Stomach (tissue), 9 donors: ENCODE measurements around the gene SLAMF1. TPM values are rescaled to one million over a fixed set of nuclear protein-coding genes. Genes with fewer than 3 reads are reported as not detected.

Source experiments
- DNase-seq, 2 donors: peaks; one replicate each; pipeline versions ENCODE4 v3.0.0 to v3.0.0-alpha.2; 2013 to 2019
- H3K27ac ChIP-seq, 5 donors: fragments of 200-600 bp in 4 of 5; sonication (generic) in 4 of 5; one replicate each; pipeline ENCODE4 v1.5.1; 2013 to 2019; ENCODE audit warnings: mild to moderate bottlenecking in 1 of 5, moderate library complexity in 1 of 5
- H3K27me3 ChIP-seq, 3 donors: fragments of 200-600 bp; sonication (generic); one replicate each; pipeline ENCODE4 v1.5.1; 2017 to 2019; ENCODE audit warnings: mixed run types in 1 of 3
- H3K36me3 ChIP-seq, 4 donors: fragments of 200-600 bp; sonication (generic); 1 replicate in 3 of 4; 2 replicates in 1 of 4; pipeline ENCODE4 v1.5.1; 2016 to 2019
- H3K4me1 ChIP-seq, 4 donors: fragments of 200-600 bp; sonication (generic); one replicate each; pipeline ENCODE4 v1.5.1; 2016 to 2019
- H3K4me3 ChIP-seq, 4 donors: fragments of 200-600 bp; sonication (generic) in 3 of 4; one replicate each; pipeline ENCODE4 v1.5.1; 2016 to 2019; ENCODE audit warnings: mild to moderate bottlenecking in 1 of 4
- H3K9me3 ChIP-seq, 4 donors: fragments of 200-600 bp; sonication (generic); one replicate each; pipeline ENCODE4 v1.5.1; 2016 to 2019
- CTCF ChIP-seq, 7 experiments: fragments of 450-650 bp in 4 of 7; fragments of 200-600 bp in 3 of 7; sonication (generic) in 3 of 7; IDR thresholded peaks; one replicate each; pipeline ENCODE4 v1.5.1; 2016 to 2019; ENCODE audit warnings: antibody characterized with exemption in 7 of 7, control low read depth in 2 of 7, mild to moderate bottlenecking in 1 of 7
- EP300 ChIP-seq: sonication (generic); formaldehyde crosslinking; IDR thresholded peaks from one replicate; pipeline ENCODE4 v1.6.1; 2017; ENCODE audit warnings: antibody characterized with exemption
- POLR2A ChIP-seq, 4 donors: fragments of 450-650 bp; IDR thresholded peaks; one replicate each; pipeline ENCODE4 v1.6.1; 2016; ENCODE audit warnings: antibody characterized with exemption in 4 of 4, control low read depth in 2 of 4, mild to moderate bottlenecking in 1 of 4, moderate library complexity in 1 of 4
- POLR2AphosphoS5 ChIP-seq, 3 donors: sonication (generic); formaldehyde crosslinking; IDR thresholded peaks; one replicate each; pipeline ENCODE4 v1.6.1; 2016; ENCODE audit warnings: antibody characterized with exemption in 3 of 3
- WGBS, 5 donors: extraction: QIAGEN DNeasy Blood & Tissue Kit in 3 of 5; methylation state at CpG; one replicate each; pipeline versions ENCODE4 v1.1.5 to v1.1.7; 2013 to 2018; 5-methylcytosine and 5-hydroxymethylcytosine counted together
- intact Hi-C: fragments of 100-400 bp; cut with DNase I; formaldehyde crosslinking; loops from one replicate; pipeline ENCODE4 v1.15.1; 2023; ENCODE audit warnings: low total_unique reads
- polyA plus RNA-seq, 3 donors: library from polyadenylated mRNA; stranded (reverse); fragments of 200-250 nt; gene quantifications; one replicate each; pipeline ENCODE4 v1.2.3, GENCODE V29; 2013
- total RNA-seq, 5 donors: library from RNA; depleted of rRNA; stranded (reverse); fragments of >200 nt; gene quantifications; one replicate each; pipeline versions ENCODE4 v1.1.0 to v1.2.3, GENCODE V29; 2014 to 2016
- donor health status: healthy with polysubstance abuse.
- donor health status: Bipolar disorder and iron deficiency.
- donor health status: healthy.

Gene SLAMF1
- total and polyA plus RNA-seq, 8 donors: 0.12 to 4.1 (median 0.92) TPM; not detected in 3

- no peak overlapping the region for H3K4me3 ChIP-seq
- DNase-seq: no peak
- peaks cover 0 to 10% (median 5%) of the 10 kb centered on the region in 4 donors for H3K4me1 ChIP-seq
- no peak overlapping the region for H3K27ac ChIP-seq
- intact Hi-C loops: no loop called here
- peaks cover 0 to 8% (median 0%) of the 10 kb centered on the region in 4 donors for H3K36me3 ChIP-seq
- 84 to 100% (median 96%) methylated on average over 3 of the region's 3 CpGs for WGBS, 5 donors
- H3K27me3 ChIP-seq: peaks cover 0 to 22% (median 0%) of the 10 kb centered on the region in 3 donors
- TF ChIP-seq CTCF (IDR thresholded peaks at IDR 0.05) (no peak), POLR2A (IDR thresholded peaks at IDR 0.05) (no peak), EP300 (no peak), POLR2AphosphoS5 (IDR thresholded peaks at IDR 0.05) (no peak)
- no peaks in the 10 kb centered on the region for H3K9me3 ChIP-seq
Measured at GRCh38 chr1:160681891-160682140, 35.0 kb upstream of the SLAMF1 start.

GRCh38 chr1:160681066-160681890, 34.4 kb upstream of the SLAMF1 start:
- no peaks in the 10 kb centered on the region for H3K9me3 ChIP-seq
- H3K36me3 ChIP-seq: peaks cover 0 to 8% (median 0%) of the 10 kb centered on the region in 4 donors
- TF ChIP-seq POLR2A (IDR thresholded peaks at IDR 0.05) (no peak), CTCF (IDR thresholded peaks at IDR 0.05) (peak in 4 of 7 experiments; percentile 12 to 47 (median 16))
- intact Hi-C loops: no loop called here
- H3K27ac ChIP-seq: no peak overlapping the region
- WGBS, 5 donors: 48 to 73% (median 59%) methylated on average over 7 to 10 of the region's 10 CpGs
- H3K27me3 ChIP-seq: peaks cover 0 to 22% (median 0%) of the 10 kb centered on the region in 3 donors
- peaks cover 0 to 10% (median 5%) of the 10 kb centered on the region in 4 donors for H3K4me1 ChIP-seq
- no peak overlapping the region for H3K4me3 ChIP-seq
- DNase-seq: peak; percentile 71 to 80

DNA sequence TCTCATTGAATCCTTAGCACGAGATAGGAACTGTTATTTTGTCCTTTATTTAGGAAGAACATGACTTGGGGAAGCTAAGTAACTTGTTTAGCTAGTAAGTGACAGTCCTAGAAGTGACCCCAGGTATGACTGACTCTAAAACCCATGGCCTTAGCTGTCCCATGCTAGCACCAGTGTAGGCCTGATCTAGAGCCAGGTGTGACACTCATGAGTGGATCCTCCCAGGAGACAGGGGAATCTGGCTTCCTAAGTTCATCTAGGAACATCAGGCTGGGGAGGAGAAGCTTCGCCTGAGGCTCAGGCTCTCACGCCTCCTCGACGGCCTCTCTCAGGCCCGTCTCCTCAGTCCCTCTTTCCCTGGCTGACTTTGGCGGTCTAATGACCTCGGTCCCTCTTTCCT, 33.6 kb upstream of the SLAMF1 start:
- intact Hi-C loops: no loop called here
- peaks cover 0 to 22% (median 0%) of the 10 kb centered on the region in 3 donors for H3K27me3 ChIP-seq
- no peak overlapping the region for H3K27ac ChIP-seq
- WGBS, 5 donors: 90 to 94% (median 92%) methylated on average over 8 of the region's 8 CpGs
- DNase-seq: no peak
- peaks cover 0 to 8% (median 0%) of the 10 kb centered on the region in 4 donors for H3K36me3 ChIP-seq
- no peak overlapping the region for H3K4me3 ChIP-seq
- peaks cover 0 to 10% (median 5%) of the 10 kb centered on the region in 4 donors for H3K4me1 ChIP-seq
- no peak for TF ChIP-seq POLR2A (IDR thresholded peaks at IDR 0.05)
- no peaks in the 10 kb centered on the region for H3K9me3 ChIP-seq

- Histone ChIP-seq H3K4me3 (no peak overlapping the region), H3K36me3 (peaks cover 0 to 8% (median 0%) of the 10 kb centered on the region in 4 donors), H3K27ac (no peak overlapping the region), H3K4me1 (peaks cover 0 to 15% (median 5%) of the 10 kb centered on the region in 4 donors), H3K27me3 (peaks cover 0 to 22% (median 0%) of the 10 kb centered on the region in 3 donors), H3K9me3 (no peaks in the 10 kb centered on the region)
- no peak for DNase-seq
- intact Hi-C loops: no loop called here
- WGBS, 5 donors: 65 to 77% (median 68%) methylated on average over 3 of the region's 3 CpGs
- TF ChIP-seq POLR2A (IDR thresholded peaks at IDR 0.05) (no peak), POLR2AphosphoS5 (IDR thresholded peaks at IDR 0.05) (no peak), CTCF (IDR thresholded peaks at IDR 0.05) (no peak), EP300 (no peak)
Measured at GRCh38 chr1:160679893-160680292, 33.0 kb upstream of the SLAMF1 start.
